ENCODE data around the gene MMS19. TPM values are rescaled to one million over a fixed set of nuclear protein-coding genes. Genes with fewer than 3 reads are reported as not detected.

MMS19 gene
- total RNA-seq, 1 experiment from 2014 or later, result 83.3 TPM

DNA sequence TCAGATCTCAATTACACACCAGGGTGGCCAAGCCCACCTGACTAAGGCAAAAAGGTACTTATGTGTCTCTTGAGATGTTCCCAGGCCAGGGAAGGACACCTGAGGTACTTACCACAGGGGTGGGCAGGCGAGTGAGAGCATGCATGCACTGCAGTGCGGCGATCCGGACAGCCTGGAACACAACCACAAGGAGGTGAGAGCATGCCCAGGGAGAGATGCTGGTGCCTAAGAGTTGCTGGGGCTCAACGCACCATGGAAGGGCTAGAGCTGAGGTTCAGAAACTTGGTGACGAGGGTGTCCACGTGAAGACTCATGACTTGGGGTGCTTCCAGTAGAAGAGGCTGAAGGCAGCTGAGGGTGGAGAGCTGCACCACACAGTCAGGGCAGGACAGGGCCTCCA, 39.1 kb downstream of the MMS19 start:
- DNase-seq (ENCODE audit: low read depth, low spot score) (no peak), ATAC-seq (no peak)
- H3K27me3 ChIP-seq (ENCODE audit: control insufficient read depth, insufficient read depth, low read length), result no peaks in the 10 kb centered on the region
- intact Hi-C loops (cut with micrococcal nuclease; ENCODE audit: unreplicated experiment), result no loop called here
- no peak overlapping the region for H3K27ac ChIP-seq (ENCODE audit: low read length)
- H3K4me1 ChIP-seq (ENCODE audit: control insufficient read depth, insufficient read depth, low read length), result no peaks in the 10 kb centered on the region
- H3K36me3 ChIP-seq (ENCODE audit: control insufficient read depth, insufficient read depth, low read length), result peaks cover 39% of the 10 kb centered on the region
- BruUV-seq (replicated peaks), result no TSS peak
- TF ChIP-seq, protein P1, sequence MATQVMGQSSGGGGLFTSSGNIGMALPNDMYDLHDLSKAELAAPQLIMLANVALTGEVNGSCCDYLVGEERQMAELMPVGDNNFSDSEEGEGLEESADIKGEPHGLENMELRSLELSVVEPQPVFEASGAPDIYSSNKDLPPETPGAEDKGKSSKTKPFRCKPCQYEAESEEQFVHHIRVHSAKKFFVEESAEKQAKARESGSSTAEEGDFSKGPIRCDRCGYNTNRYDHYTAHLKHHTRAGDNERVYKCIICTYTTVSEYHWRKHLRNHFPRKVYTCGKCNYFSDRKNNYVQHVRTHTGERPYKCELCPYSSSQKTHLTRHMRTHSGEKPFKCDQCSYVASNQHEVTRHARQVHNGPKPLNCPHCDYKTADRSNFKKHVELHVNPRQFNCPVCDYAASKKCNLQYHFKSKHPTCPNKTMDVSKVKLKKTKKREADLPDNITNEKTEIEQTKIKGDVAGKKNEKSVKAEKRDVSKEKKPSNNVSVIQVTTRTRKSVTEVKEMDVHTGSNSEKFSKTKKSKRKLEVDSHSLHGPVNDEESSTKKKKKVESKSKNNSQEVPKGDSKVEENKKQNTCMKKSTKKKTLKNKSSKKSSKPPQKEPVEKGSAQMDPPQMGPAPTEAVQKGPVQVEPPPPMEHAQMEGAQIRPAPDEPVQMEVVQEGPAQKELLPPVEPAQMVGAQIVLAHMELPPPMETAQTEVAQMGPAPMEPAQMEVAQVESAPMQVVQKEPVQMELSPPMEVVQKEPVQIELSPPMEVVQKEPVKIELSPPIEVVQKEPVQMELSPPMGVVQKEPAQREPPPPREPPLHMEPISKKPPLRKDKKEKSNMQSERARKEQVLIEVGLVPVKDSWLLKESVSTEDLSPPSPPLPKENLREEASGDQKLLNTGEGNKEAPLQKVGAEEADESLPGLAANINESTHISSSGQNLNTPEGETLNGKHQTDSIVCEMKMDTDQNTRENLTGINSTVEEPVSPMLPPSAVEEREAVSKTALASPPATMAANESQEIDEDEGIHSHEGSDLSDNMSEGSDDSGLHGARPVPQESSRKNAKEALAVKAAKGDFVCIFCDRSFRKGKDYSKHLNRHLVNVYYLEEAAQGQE (IDR thresholded peaks at IDR 0.05; ENCODE audit: insufficient read depth in 1 of 2, low read depth in 2 of 2, low read length in 1 of 2), result no peak
- in situ Hi-C loops (cut with HindIII; ENCODE audit: low pct_unique_long_range_greater_than_20kb, low sequenced_read_pairs), result no loop called here
- ChIA-PET POLR2A (no interaction called here), CTCF (interaction anchor here (0.6 kb wide), 1 partner anchor 115 kb away, joined by 4 read pairs; no protein-coding TSS in a partner anchor)
- no peak overlapping the region for H3K4me3 ChIP-seq (ENCODE audit: low read depth in 2 of 2, low read length in 2 of 2)
- H3K9me3 ChIP-seq (ENCODE audit: control insufficient read depth, insufficient read depth, low read depth, low read length), result no peaks in the 10 kb centered on the region

DNA sequence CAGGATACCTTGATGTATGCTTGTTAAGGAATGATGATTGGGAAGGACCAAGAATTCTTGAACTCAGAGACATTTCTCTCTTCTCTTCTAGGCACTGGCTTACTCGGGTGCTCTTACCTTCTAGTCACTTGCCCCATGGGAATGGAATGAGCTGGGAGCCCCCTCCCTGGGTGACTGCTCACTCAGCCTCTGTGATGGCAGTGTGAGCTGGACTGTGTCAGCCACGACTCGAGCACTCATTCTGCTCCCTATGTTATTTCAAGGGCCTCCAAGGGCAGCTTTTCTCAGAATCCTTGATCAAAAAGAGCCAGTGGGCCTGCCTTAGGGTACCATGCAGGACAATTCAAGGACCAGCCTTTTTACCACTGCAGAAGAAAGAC, 41.5 kb downstream of the MMS19 start:
- Histone ChIP-seq H3K4me3 (ENCODE audit: low read depth in 2 of 2, low read length in 2 of 2) (no peak overlapping the region), H3K4me1 (ENCODE audit: control insufficient read depth, insufficient read depth, low read length) (no peaks in the 10 kb centered on the region), H3K27me3 (ENCODE audit: control insufficient read depth, insufficient read depth, low read length) (no peaks in the 10 kb centered on the region), H3K9me3 (ENCODE audit: control insufficient read depth, insufficient read depth, low read depth, low read length) (no peaks in the 10 kb centered on the region), H3K27ac (ENCODE audit: low read length) (no peak overlapping the region), H3K36me3 (ENCODE audit: control insufficient read depth, insufficient read depth, low read length) (peaks cover 26% of the 10 kb centered on the region)
- in situ Hi-C loops (cut with HindIII; ENCODE audit: low pct_unique_long_range_greater_than_20kb, low sequenced_read_pairs), result no loop called here
- no TSS peak for BruUV-seq (replicated peaks)
- no peak for ATAC-seq
- intact Hi-C loops (cut with micrococcal nuclease; ENCODE audit: unreplicated experiment), result no loop called here
- DNase-seq (ENCODE audit: low read depth, low spot score), result no peak
- POLR2A ChIA-PET, result interaction anchor here (0.5 kb wide), 1 partner anchor 97 kb away, joined by 8 read pairs; no protein-coding TSS in a partner anchor
- TF ChIP-seq TCF7L2 (IDR thresholded peaks at IDR 0.05; ENCODE audit: low read depth, low read length) (no peak), POLR2AphosphoS5 (IDR thresholded peaks at IDR 0.05; ENCODE audit: low read depth, low read length) (no peak), SIN3A (IDR thresholded peaks at IDR 0.05; ENCODE audit: borderline replicate concordance, insufficient read depth, low read depth, low read length) (no peak)
- TF ChIP-seq, protein P1 (IDR thresholded peaks at IDR 0.05; ENCODE audit: insufficient read depth in 1 of 2, low read depth in 2 of 2, low read length in 1 of 2), result no peak
- TF ChIP-seq, protein P2, sequence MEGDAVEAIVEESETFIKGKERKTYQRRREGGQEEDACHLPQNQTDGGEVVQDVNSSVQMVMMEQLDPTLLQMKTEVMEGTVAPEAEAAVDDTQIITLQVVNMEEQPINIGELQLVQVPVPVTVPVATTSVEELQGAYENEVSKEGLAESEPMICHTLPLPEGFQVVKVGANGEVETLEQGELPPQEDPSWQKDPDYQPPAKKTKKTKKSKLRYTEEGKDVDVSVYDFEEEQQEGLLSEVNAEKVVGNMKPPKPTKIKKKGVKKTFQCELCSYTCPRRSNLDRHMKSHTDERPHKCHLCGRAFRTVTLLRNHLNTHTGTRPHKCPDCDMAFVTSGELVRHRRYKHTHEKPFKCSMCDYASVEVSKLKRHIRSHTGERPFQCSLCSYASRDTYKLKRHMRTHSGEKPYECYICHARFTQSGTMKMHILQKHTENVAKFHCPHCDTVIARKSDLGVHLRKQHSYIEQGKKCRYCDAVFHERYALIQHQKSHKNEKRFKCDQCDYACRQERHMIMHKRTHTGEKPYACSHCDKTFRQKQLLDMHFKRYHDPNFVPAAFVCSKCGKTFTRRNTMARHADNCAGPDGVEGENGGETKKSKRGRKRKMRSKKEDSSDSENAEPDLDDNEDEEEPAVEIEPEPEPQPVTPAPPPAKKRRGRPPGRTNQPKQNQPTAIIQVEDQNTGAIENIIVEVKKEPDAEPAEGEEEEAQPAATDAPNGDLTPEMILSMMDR (IDR thresholded peaks at IDR 0.05), result no peak
- CTCF ChIA-PET, result interaction anchor here (0.7 kb wide), 1 partner anchor 274 kb away, joined by 4 read pairs; no protein-coding TSS in a partner anchor

Data from Panc1 (cell line).